GM12878 (cell line): ENCODE measurements around the gene PLEKHG4B. TPM values are rescaled to one million over a fixed set of nuclear protein-coding genes. Genes with fewer than 3 reads are reported as not detected.

Experiments
- ATAC-seq: fragments of 200-7000 bp; cut with Tn5 transposase; 3 replicates; pipeline ENCODE4 v1.9.1; 2020; ENCODE audit warnings: mild to moderate bottlenecking, moderate library complexity
- BruUV-seq: library from RNA; stranded (reverse); fragments of 400-500 nt; replicated peaks from 2 replicates; lab custom pipeline; 2021; lab: Mats Ljungman, UMichigan
- CTCF ChIA-PET: fragments of 300-600 bp; sonication (Branson Sonifier 250); formaldehyde crosslinking; extraction: SDS; loops from one replicate; lab custom pipeline; 2021; ENCODE audit warnings: inconsistent platforms; lab: Yijun Ruan, JAX
- POLR2A ChIA-PET: fragments of 350-600 bp; formaldehyde crosslinking; extraction: SDS; loops from one replicate; lab custom pipeline; 2021; ENCODE audit warnings: inconsistent platforms; lab: Charles Lee
- RAD21 ChIA-PET: fragments of 300-600 bp; sonication (Branson Sonifier 250); formaldehyde crosslinking; loops from one replicate; lab custom pipeline; 2023; ENCODE audit warnings: antibody characterized with exemption; ENCODE audit not compliant: unreplicated experiment; lab: Charles Lee
- SMC1A ChIA-PET: fragments of 300-600 bp; sonication (Branson Sonifier 250); formaldehyde crosslinking; loops from one replicate; lab custom pipeline; 2023; ENCODE audit not compliant: unreplicated experiment, uncharacterized antibody; lab: Charles Lee
- DNase-seq: peaks from one replicate; pipeline ENCODE4 v3.0.0-alpha.2; 2011; ENCODE audit warnings: low read depth, low spot score
- FAIRE-seq: peaks from 3 replicates; lab custom pipeline; 2011; peaks lifted over from hg19 to GRCh38; lab: Jason Lieb, UNC
- H2AFZ ChIP-seq: 2 replicates; pipeline ENCODE4 v1.6.0; 2011; ENCODE audit warnings: low read depth, low read length, control low read depth; ENCODE audit not compliant: control insufficient read depth
- H3K27ac ChIP-seq: 2 replicates; pipeline ENCODE4 v1.5.1; 2011; ENCODE audit warnings: control low read depth; ENCODE audit not compliant: control insufficient read depth, insufficient read depth
- H3K27me3 ChIP-seq, 2 experiments: replicated peaks in 1 of 2; 2 replicates each; pipeline versions ENCODE4 v1.6.0 to v1.6.1; 2011; ENCODE audit warnings: low read length in 1 of 2; ENCODE audit not compliant: control insufficient read depth in 2 of 2, insufficient read depth in 2 of 2
- H3K36me3 ChIP-seq, 2 experiments: 2 replicates each; pipeline ENCODE4 v1.5.1; 2011; ENCODE audit warnings: low read length in 1 of 2; ENCODE audit not compliant: control insufficient read depth in 2 of 2, insufficient read depth in 2 of 2
- H3K4me1 ChIP-seq: 2 replicates; pipeline ENCODE4 v1.6.1; 2011; ENCODE audit warnings: mild to moderate bottlenecking, low read length, moderate library complexity, mixed read lengths; ENCODE audit not compliant: control insufficient read depth, insufficient read depth
- H3K4me2 ChIP-seq: 2 replicates; pipeline ENCODE4 v1.6.0; 2011; ENCODE audit warnings: control low read depth; ENCODE audit not compliant: control insufficient read depth, insufficient read depth
- H3K4me3 ChIP-seq: fragments of 200-600 bp; sonication (generic); 2 replicates; pipeline ENCODE4 v1.5.1; 2016
- H3K79me2 ChIP-seq: 2 replicates; pipeline ENCODE4 v1.6.0; 2011; ENCODE audit warnings: low read length; ENCODE audit not compliant: control insufficient read depth, insufficient read depth
- H3K9ac ChIP-seq: 2 replicates; pipeline ENCODE4 v1.8.0; 2011; ENCODE audit warnings: low read length, control low read depth, mixed read lengths; ENCODE audit not compliant: control insufficient read depth, insufficient read depth
- H3K9me3 ChIP-seq: replicated peaks from 3 replicates; pipeline ENCODE4 v1.5.1; 2011; ENCODE audit warnings: mild to moderate bottlenecking, low read length; ENCODE audit not compliant: control insufficient read depth, insufficient read depth
- H4K20me1 ChIP-seq: 2 replicates; pipeline ENCODE4 v1.6.0; 2011; ENCODE audit not compliant: control insufficient read depth, insufficient read depth
- ESRRA ChIP-seq: IDR thresholded peaks from 2 replicates; pipeline ENCODE4 v1.6.1; 2012; ENCODE audit warnings: mild to moderate bottlenecking, low read length, improper control_type of control experiment
- GABPA ChIP-seq: IDR thresholded peaks from 2 replicates; pipeline ENCODE4 v1.6.1; 2014; ENCODE audit warnings: antibody characterized with exemption, low read depth, mild to moderate bottlenecking, inconsistent platforms
- IKZF2 ChIP-seq, 2 experiments: fragments of 450-650 bp; IDR thresholded peaks; 2 replicates each; pipeline ENCODE4 v1.6.1; 2017; ENCODE audit warnings: mild to moderate bottlenecking in 2 of 2, moderate library complexity in 2 of 2
- RAD21 ChIP-seq: IDR thresholded peaks from 2 replicates; pipeline ENCODE4 v1.6.1; 2011; ENCODE audit warnings: mild to moderate bottlenecking, low read depth, low read length, moderate library complexity; ENCODE audit not compliant: insufficient read depth
- SIX5 ChIP-seq: IDR thresholded peaks from 2 replicates; pipeline ENCODE4 v1.6.1; 2011; ENCODE audit warnings: mild to moderate bottlenecking, low read depth, low read length, moderate library complexity; ENCODE audit not compliant: severe bottlenecking
- YY1 ChIP-seq: IDR thresholded peaks from 2 replicates; pipeline ENCODE4 v1.6.1; 2011; ENCODE audit warnings: low read depth, mild to moderate bottlenecking, low read length
- WGBS: methylation state at CpG from one replicate; pipeline ENCODE4 v1.1.6; 2016; ENCODE audit warnings: low lambda C conversion rate; ENCODE audit not compliant: insufficient replicate concordance, insufficient coverage; ENCODE audit errors: missing lambda C conversion rate; 5-methylcytosine and 5-hydroxymethylcytosine counted together
- in situ Hi-C: fragments of 300-500 bp; cut with MboI; formaldehyde crosslinking; loops from 9 replicates; pipeline ENCODE4 v1.14.3; 2018; ENCODE audit warnings: mixed read lengths
- intact Hi-C: fragments of 100-400 bp; cut with micrococcal nuclease; formaldehyde crosslinking; loops from one replicate; pipeline ENCODE4 v1.14.2; 2022; ENCODE audit not compliant: unreplicated experiment
- polyA plus RNA-seq, 11 experiments: library from polyadenylated mRNA; depleted of rRNA in 4 of 11; unstranded in 6 of 11; stranded (reverse) in 5 of 11; fragments of >200 nt; fragmentation: Nextera tagmentation in 4 of 11; fragmentation: Illumina TruSeq in 1 of 11; extraction: Ambion mirVana in 4 of 11; extraction: Trizol in 1 of 11; gene quantifications; 1 replicate in 1 of 11; 2 replicates in 10 of 11; pipeline versions ENCODE4 v1.2.1 to v1.2.3, GENCODE V29; 2011 to 2016; ENCODE audit warnings: inconsistent platforms in 2 of 11, missing spikeins in 2 of 11, low read depth in 1 of 11
- total RNA-seq, 4 experiments: library from RNA; depleted of rRNA in 3 of 4; stranded (reverse); fragments of >200 nt in 3 of 4; fragmentation: Illumina TruSeq in 1 of 4; extraction: Trizol in 1 of 4; gene quantifications; 2 replicates each; pipeline versions ENCODE4 v1.2.1 to v1.2.3, GENCODE V29; 2013 to 2021
- TF ChIP-seq, protein P1 (sequence below): fragments of 450-650 bp; IDR thresholded peaks from 2 replicates; pipeline ENCODE4 v1.6.1; 2016; ENCODE audit warnings: mild to moderate bottlenecking, moderate library complexity, borderline replicate concordance

The PLEKHG4B gene
- total and polyA plus RNA-seq, 10 of the 15 experiments (the other 5 are each of a cell fraction or from before 2014, with no cell fraction given), result under 0.01 to 0.05 (median 0.01) TPM; not detected in 6

DNA sequence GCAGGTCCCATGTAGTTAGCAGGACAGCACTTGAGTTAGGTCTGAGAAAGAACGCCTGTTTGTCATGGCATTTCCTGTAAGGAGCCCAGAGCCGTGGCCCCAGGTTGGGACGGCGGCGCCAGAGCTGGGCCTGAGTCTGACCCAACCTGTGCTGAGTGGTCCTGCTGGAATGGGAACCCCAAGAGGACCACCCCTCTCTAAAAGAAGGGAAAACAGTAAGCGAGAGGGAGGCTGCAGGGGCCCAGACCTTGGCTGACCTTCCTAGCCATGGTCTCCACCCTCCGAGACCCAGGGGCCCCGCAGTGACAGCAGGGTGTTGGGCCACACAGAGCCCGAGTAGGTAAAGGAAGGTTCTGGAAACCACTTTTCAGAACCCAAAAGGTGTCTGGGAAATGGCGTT is 97.5 kb downstream of the PLEKHG4B start:
- no TSS peak for BruUV-seq
- DNase-seq (no peak), ATAC-seq (no peak), FAIRE-seq (no peak)
- Histone ChIP-seq H4K20me1 (no peaks in the 10 kb centered on the region; the same call in 1 of the 2 replicates), H3K27me3 (no peaks in the 10 kb centered on the region; a peak in 2 of 4 replicates), H3K79me2 (no peaks in the 10 kb centered on the region), H3K4me1 (peaks cover 32% of the 10 kb centered on the region), H3K36me3 (no peaks in the 10 kb centered on the region), H3K9me3 (no peaks in the 10 kb centered on the region), H3K4me3 (no peak overlapping the region), H3K9ac (no peak overlapping the region), H3K4me2 (no peak overlapping the region), H3K27ac (no peak overlapping the region), H2AFZ (no peak overlapping the region)
- ChIA-PET POLR2A (no interaction called here), SMC1A (interaction anchor here (2.0 kb wide), 1 partner anchor 713 kb away, joined by 6 read pairs; no protein-coding TSS in a partner anchor), CTCF (interaction anchor here (1.2 to 2.5 kb wide), 3 partner anchors 17 to 944 kb away, joined by 3 to 17 read pairs (median 3); no protein-coding TSS in a partner anchor), RAD21 (interaction anchor here (1.3 kb wide), 1 partner anchor 128 kb away, joined by 3 read pairs; no protein-coding TSS in a partner anchor)
- in situ Hi-C loops, result no loop called here
- intact Hi-C loops, result no loop called here
- TF ChIP-seq IKZF2 (IDR thresholded peaks at IDR 0.05) (no peak), ESRRA (no peak), YY1 (no peak), SIX5 (no peak), GABPA (no peak), RAD21 (no peak)
- TF ChIP-seq, protein P1, sequence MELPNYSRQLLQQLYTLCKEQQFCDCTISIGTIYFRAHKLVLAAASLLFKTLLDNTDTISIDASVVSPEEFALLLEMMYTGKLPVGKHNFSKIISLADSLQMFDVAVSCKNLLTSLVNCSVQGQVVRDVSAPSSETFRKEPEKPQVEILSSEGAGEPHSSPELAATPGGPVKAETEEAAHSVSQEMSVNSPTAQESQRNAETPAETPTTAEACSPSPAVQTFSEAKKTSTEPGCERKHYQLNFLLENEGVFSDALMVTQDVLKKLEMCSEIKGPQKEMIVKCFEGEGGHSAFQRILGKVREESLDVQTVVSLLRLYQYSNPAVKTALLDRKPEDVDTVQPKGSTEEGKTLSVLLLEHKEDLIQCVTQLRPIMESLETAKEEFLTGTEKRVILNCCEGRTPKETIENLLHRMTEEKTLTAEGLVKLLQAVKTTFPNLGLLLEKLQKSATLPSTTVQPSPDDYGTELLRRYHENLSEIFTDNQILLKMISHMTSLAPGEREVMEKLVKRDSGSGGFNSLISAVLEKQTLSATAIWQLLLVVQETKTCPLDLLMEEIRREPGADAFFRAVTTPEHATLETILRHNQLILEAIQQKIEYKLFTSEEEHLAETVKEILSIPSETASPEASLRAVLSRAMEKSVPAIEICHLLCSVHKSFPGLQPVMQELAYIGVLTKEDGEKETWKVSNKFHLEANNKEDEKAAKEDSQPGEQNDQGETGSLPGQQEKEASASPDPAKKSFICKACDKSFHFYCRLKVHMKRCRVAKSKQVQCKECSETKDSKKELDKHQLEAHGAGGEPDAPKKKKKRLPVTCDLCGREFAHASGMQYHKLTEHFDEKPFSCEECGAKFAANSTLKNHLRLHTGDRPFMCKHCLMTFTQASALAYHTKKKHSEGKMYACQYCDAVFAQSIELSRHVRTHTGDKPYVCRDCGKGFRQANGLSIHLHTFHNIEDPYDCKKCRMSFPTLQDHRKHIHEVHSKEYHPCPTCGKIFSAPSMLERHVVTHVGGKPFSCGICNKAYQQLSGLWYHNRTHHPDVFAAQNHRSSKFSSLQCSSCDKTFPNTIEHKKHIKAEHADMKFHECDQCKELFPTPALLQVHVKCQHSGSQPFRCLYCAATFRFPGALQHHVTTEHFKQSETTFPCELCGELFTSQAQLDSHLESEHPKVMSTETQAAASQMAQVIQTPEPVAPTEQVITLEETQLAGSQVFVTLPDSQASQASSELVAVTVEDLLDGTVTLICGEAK, result no peak
- 55% methylated on average over 9 of the region's 10 CpGs for WGBS
